WI38 (cell line): ENCODE measurements around the gene AP5Z1.

Source experiments
- H3K4me3 ChIP-seq: 2 replicates; pipeline ENCODE4 v1.5.1; 2011; ENCODE audit warnings: low read depth, mild to moderate bottlenecking, control low read depth, low read length
- CTCF ChIP-seq: IDR thresholded peaks from 2 replicates; pipeline ENCODE4 v1.5.1; 2012; ENCODE audit warnings: low read depth, mild to moderate bottlenecking, control low read depth, low read length

AP5Z1 gene

GRCh38 chr7:4796453-4796852 is 21.0 kb downstream of the AP5Z1 start:
- TF ChIP-seq CTCF, result no peak
- H3K4me3 ChIP-seq, result no peak overlapping the region

GRCh38 chr7:4797858-4798705 is 22.7 kb downstream of the AP5Z1 start:
- peak; percentile 56 for TF ChIP-seq CTCF
- no peak overlapping the region for H3K4me3 ChIP-seq

GRCh38 chr7:4798706-4799235 is 23.3 kb downstream of the AP5Z1 start:
- no peak overlapping the region for H3K4me3 ChIP-seq
- TF ChIP-seq CTCF, result no peak

- TF ChIP-seq CTCF, result no peak
These were observed 24.3 kb downstream of the AP5Z1 start for GRCh38 chr7:4799508-4800268.

GRCh38 chr7:4800487-4800886 is 25.1 kb downstream of the AP5Z1 start:
- no peak for TF ChIP-seq CTCF
- H3K4me3 ChIP-seq, result no peak overlapping the region

More at GRCh38 chr7:4799508-4800268, 24.3 kb downstream of the AP5Z1 start:
- H3K4me3 ChIP-seq, result no peak overlapping the region

GRCh38 chr7:4800926-4801838 is 25.8 kb downstream of the AP5Z1 start:
- no peak for TF ChIP-seq CTCF
- H3K4me3 ChIP-seq, result no peak overlapping the region
